Germinal center (tissue), 1 donor: ENCODE data around the gene GAS2L3.

Experiments
- DNase-seq: peaks from one replicate; pipeline ENCODE4 v3.0.0; 2012; ENCODE audit warnings: mixed read lengths, low spot score

Gene GAS2L3

DNA sequence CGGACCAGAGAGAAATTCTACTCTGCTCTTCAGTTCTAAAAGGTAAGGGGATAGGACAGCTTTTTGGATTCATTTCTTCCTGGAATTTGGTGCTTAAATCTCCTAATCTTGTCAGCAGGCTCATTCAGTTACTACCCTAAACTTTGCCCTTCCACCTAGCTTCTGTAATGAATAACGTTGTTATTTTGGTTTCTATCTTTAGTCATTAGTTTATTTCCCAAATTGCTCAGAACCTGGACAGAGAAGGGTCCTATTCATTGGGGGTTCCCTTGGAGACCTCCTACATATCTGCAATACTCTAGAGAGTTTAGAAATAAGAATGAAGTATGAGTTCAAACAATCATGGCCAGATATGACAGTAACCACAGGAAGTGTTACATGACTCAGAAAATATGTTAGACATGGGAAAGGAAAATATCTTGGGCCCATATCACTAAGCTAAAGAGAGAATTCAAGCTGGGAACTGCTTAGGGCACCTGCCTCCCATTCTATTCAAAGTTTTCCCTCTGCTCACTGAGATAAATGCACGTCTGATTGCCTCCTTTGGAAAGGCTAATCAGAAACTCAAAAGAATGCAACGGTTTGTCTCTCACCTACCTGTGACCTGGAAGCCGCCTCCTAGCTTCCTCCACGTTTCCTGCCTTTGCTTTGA, 87.9 kb downstream of the GAS2L3 start:
- no peak for DNase-seq

DNA sequence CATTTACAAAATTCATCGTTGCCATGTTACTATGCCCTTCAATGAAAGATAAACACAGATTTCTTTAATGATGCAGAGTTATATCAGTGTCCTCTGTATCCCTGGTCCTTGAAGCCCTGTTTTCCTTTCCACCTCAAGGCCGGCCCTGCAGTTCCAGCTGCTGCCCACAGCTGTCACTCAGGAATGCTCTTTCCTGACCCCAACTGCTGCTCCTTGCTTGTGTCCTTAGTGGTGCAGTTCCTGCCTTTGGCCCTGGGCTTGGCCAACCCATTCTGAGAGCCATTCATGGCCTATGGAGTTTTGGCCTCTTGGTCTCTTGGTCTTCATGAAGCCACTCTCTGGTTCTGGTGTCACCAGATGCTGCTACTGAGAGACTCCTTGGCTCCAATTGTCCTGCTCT, 93.1 kb downstream of the GAS2L3 start:
- DNase-seq, result no peak

DNA sequence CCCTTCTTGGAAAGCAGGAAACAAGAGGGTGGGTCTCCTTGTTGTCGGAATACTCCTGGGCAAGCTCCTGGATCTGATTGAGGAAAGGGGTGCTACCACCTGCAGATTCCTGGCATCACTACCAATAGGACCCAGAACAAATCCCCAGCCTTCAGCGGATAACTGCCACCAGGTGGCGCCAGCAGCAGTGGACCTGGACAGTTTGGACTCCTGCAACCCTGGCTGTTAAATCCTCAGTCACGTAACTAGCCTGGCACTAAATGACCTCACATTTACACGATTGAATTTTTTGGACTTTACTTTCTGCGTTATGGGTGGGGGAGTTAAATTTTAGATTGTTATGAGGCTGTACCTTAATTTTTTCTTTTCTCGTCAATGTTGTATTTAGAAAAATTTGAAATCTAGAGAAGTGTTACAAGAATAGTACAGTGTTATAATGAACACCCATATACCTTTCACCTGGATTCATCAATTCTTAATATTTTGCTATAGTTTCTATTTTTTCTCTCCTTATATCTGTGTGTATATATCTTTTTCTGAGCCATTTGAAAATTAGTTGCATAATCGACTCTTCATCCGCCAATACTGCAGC, 95.6 kb downstream of the GAS2L3 start:
- DNase-seq, result peak; percentile 57

DNA sequence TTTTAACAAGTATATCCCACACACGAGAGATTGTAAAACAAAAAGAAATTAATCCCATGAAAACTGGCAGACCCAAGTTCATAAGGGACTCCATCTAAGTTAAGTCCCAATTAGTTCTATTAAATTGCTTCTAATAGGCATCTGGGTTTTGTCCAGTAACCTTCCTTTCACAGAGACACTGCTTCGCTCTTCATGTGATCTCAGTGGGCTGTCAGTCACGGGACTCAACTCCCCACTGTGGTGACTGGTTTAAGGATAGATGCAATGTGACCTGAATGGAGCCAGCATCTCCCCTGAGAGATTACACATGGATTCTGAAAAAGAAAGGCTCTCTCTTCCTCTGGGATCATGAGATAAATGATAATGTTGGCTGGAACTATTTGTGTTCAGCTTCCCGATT, 96.4 kb downstream of the GAS2L3 start:
- no peak for DNase-seq

DNA sequence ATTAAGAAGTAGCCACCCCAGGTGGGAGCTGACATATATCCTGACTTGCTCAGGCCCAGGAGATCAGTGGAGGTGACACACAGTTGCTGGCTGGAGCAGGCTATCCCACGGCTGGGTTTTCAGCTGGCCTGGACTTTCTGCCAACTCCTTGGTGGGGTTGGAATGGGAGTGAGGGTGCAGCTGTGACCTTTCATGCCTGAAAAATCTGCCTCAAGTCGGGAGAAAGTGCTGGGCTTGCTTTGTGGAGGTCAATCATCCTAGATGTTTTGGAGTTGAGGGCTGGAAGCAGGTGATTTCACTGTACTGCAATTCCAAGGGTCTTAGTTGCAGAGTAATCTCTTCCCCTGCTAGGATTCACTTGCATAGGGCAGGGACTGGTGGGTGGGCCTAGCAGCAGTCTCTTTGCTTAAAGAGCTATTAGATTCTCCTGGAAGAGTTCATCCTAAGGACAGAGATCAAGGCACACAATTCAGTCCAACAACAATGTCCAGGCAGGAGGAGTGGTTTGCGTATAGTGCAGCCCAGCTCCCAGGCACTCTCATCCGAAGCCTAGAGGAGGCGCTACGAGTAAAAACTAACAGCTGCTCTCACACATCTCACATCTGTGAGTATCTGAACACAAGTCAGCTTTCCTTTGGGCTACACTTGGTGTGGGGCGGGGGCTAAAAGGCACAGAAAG, 98.1 kb downstream of the GAS2L3 start:
- DNase-seq, result no peak

DNA sequence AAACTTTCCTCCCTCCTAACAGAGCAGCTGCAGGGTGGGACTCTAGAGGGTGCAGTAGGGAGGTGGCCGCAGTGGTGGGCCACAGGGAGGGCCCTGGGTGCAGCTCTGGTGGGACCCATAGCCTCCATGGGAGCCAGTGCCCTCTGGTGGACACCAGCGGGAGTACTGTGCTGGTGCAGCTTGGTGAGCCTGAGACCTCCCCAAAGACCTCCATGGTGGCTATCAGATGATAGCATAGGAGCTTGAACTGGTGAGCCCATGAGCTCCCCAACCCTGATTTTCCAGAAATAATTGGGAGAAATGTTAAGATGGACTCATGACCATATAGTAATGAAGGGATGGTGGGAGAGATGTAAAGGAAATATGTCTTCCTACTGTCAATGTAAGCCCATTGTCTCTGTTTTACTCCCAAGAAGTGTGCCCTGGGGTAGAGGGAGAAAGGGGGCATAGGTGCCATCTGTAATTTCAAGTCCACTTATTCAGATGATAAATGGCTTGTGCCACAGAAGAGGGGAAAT, 98.7 kb downstream of the GAS2L3 start:
- peak; percentile 44 for DNase-seq

DNA sequence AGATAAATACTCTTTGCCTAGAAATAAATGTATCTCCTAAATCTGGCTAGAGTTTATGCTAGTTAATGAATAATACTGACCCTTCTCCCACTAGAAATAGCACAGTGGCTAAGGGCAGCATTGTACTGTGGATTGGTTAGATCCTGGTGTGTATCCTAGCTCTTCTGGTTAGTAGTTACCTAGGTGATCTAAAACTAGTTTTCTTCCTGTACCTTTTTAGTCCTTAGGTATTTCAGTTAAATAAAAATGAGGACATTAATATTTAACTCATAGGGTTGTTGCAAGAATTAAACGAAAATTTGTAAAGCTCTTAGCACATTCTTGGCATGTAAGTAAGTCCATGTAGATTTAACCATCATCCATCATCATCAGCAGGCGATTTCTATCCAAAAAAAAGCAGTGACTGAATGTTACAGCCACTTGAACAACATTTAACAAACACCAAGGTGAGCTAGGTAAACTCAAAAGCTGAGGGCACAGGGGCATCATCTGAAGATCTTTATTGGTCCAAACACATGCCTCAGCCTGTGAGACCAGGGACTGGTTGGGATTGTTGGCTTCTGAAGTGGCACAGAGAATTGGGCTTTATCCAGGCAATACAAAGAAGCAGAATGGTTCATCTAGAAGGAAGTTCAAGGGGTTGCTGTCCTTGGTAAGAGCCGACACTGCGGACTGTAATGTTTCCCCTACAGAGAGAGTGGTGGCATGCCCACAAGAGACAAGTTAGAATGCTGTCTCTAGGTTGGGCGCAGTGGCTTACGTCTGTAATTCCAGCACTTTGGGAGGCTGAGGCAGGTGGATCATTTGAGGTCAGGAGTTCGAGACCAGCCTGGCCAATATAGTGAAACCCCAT, 100.8 kb downstream of the GAS2L3 start:
- DNase-seq, result no peak
